ENCODE results near the gene LRIF1.
"Not testable (repeated sequence)": the region's sequence is repeated elsewhere in the genome, so short reads cannot be mapped to it uniquely, and the experiment has no call there.

LRIF1 gene

GRCh38 chr1:110961902-110962301 is 1.8 kb downstream of the LRIF1 start:
- Mint-ChIP-seq H3K36me3 (peaks cover 24% of the 10 kb centered on the region), H3K9me3 (ENCODE audit: low read depth) (peaks cover 27% of the 10 kb centered on the region), H3K27me3 (no peaks in the 10 kb centered on the region), H3K27ac (no peak overlapping the region), H3K4me1 (ENCODE audit: low read depth) (peaks cover 44% of the 10 kb centered on the region), H3K4me3 (no peak overlapping the region)

GRCh38 chr1:110960777-110961420 is 2.8 kb downstream of the LRIF1 start:
- Mint-ChIP-seq H3K9me3 (ENCODE audit: low read depth) (peaks cover 27% of the 10 kb centered on the region), H3K27ac (no peak overlapping the region), H3K36me3 (peaks cover 24% of the 10 kb centered on the region), H3K4me1 (ENCODE audit: low read depth) (peaks cover 44% of the 10 kb centered on the region), H3K27me3 (no peaks in the 10 kb centered on the region), H3K4me3 (peak overlapping the region; percentile 22)

GRCh38 chr1:110957798-110958197 is 5.9 kb downstream of the LRIF1 start:
- H3K4me3 Mint-ChIP-seq = no peak overlapping the region
- peaks cover 23% of the 10 kb centered on the region for H3K36me3 Mint-ChIP-seq
- peaks cover 26% of the 10 kb centered on the region for H3K9me3 Mint-ChIP-seq (ENCODE audit: low read depth)
- H3K27ac Mint-ChIP-seq = no peak overlapping the region
- H3K27me3 Mint-ChIP-seq = no peaks in the 10 kb centered on the region
- H3K4me1 Mint-ChIP-seq (ENCODE audit: low read depth) = peaks cover 24% of the 10 kb centered on the region

- H3K27ac Mint-ChIP-seq = no peak overlapping the region
- H3K36me3 Mint-ChIP-seq = peaks cover 30% of the 10 kb centered on the region
- H3K27me3 Mint-ChIP-seq = no peaks in the 10 kb centered on the region
- peaks cover 26% of the 10 kb centered on the region for H3K9me3 Mint-ChIP-seq (ENCODE audit: low read depth)
- H3K4me1 Mint-ChIP-seq (ENCODE audit: low read depth) = peaks cover 15% of the 10 kb centered on the region
- no peak overlapping the region for H3K4me3 Mint-ChIP-seq
These were observed 7.1 kb downstream of the LRIF1 start for GRCh38 chr1:110956586-110956985.

GRCh38 chr1:110953031-110953430 is 10.7 kb downstream of the LRIF1 start:
- H3K36me3 Mint-ChIP-seq = peaks cover 40% of the 10 kb centered on the region
- H3K4me3 Mint-ChIP-seq = no peak overlapping the region
- peaks cover 29% of the 10 kb centered on the region for H3K9me3 Mint-ChIP-seq (ENCODE audit: low read depth)
- H3K4me1 Mint-ChIP-seq (ENCODE audit: low read depth) = no peaks in the 10 kb centered on the region
- H3K27me3 Mint-ChIP-seq = no peaks in the 10 kb centered on the region
- H3K27ac Mint-ChIP-seq = no peak overlapping the region

GRCh38 chr1:110952031-110952430 is 11.7 kb downstream of the LRIF1 start:
- Mint-ChIP-seq H3K4me3 (no peak overlapping the region), H3K27ac (no peak overlapping the region), H3K9me3 (ENCODE audit: low read depth) (peaks cover 30% of the 10 kb centered on the region), H3K27me3 (no peaks in the 10 kb centered on the region), H3K36me3 (peaks cover 45% of the 10 kb centered on the region), H3K4me1 (ENCODE audit: low read depth) (no peaks in the 10 kb centered on the region)

GRCh38 chr1:110951161-110951560 is 12.6 kb downstream of the LRIF1 start:
- no peaks in the 10 kb centered on the region for H3K27me3 Mint-ChIP-seq
- H3K4me3 Mint-ChIP-seq = no peak overlapping the region
- H3K4me1 Mint-ChIP-seq (ENCODE audit: low read depth) = no peaks in the 10 kb centered on the region
- peaks cover 30% of the 10 kb centered on the region for H3K9me3 Mint-ChIP-seq (ENCODE audit: low read depth)
- H3K27ac Mint-ChIP-seq = no peak overlapping the region
- H3K36me3 Mint-ChIP-seq = peaks cover 50% of the 10 kb centered on the region

GRCh38 chr1:110948038-110948810 is 15.5 kb downstream of the LRIF1 start:
- Mint-ChIP-seq H3K36me3 (peaks cover 52% of the 10 kb centered on the region), H3K27ac (no peak overlapping the region), H3K4me1 (ENCODE audit: low read depth) (no peaks in the 10 kb centered on the region), H3K27me3 (no peaks in the 10 kb centered on the region), H3K9me3 (ENCODE audit: low read depth) (peaks cover 27% of the 10 kb centered on the region), H3K4me3 (no peak overlapping the region)

GRCh38 chr1:110945626-110946025 is 18.1 kb downstream of the LRIF1 start:
- Mint-ChIP-seq H3K4me3 (no peak overlapping the region), H3K9me3 (ENCODE audit: low read depth) (peaks cover 20% of the 10 kb centered on the region), H3K36me3 (peaks cover 35% of the 10 kb centered on the region), H3K27ac (no peak overlapping the region), H3K4me1 (ENCODE audit: low read depth) (no peaks in the 10 kb centered on the region), H3K27me3 (no peaks in the 10 kb centered on the region)

GRCh38 chr1:110944806-110945205 is 18.9 kb downstream of the LRIF1 start:
- H3K36me3 Mint-ChIP-seq = peaks cover 30% of the 10 kb centered on the region
- no peaks in the 10 kb centered on the region for H3K4me1 Mint-ChIP-seq (ENCODE audit: low read depth)
- H3K27me3 Mint-ChIP-seq = no peaks in the 10 kb centered on the region
- H3K4me3 Mint-ChIP-seq = no peak overlapping the region
- no peak overlapping the region for H3K27ac Mint-ChIP-seq
- peaks cover 18% of the 10 kb centered on the region for H3K9me3 Mint-ChIP-seq (ENCODE audit: low read depth)

- Mint-ChIP-seq H3K36me3 (peaks cover 22% of the 10 kb centered on the region), H3K4me3 (no peak overlapping the region), H3K27me3 (no peaks in the 10 kb centered on the region), H3K9me3 (ENCODE audit: low read depth) (peaks cover 31% of the 10 kb centered on the region), H3K27ac (no peak overlapping the region), H3K4me1 (ENCODE audit: low read depth) (no peaks in the 10 kb centered on the region)
These were observed 27.2 kb downstream of the LRIF1 start for GRCh38 chr1:110936567-110936966.

- not testable (repeated sequence) for H3K4me1 Mint-ChIP-seq (ENCODE audit: low read depth); H3K4me3 Mint-ChIP-seq; H3K27ac Mint-ChIP-seq; H3K27me3 Mint-ChIP-seq
- Mint-ChIP-seq H3K9me3 (ENCODE audit: low read depth) (peaks cover 26% of the 10 kb centered on the region), H3K36me3 (peaks cover 18% of the 10 kb centered on the region)
These were observed 32.6 kb downstream of the LRIF1 start for GRCh38 chr1:110931097-110931496.

- H3K4me3 Mint-ChIP-seq = no peak overlapping the region
- no peaks in the 10 kb centered on the region for H3K4me1 Mint-ChIP-seq (ENCODE audit: low read depth)
- H3K36me3 Mint-ChIP-seq = peaks cover 12% of the 10 kb centered on the region
- no peaks in the 10 kb centered on the region for H3K27me3 Mint-ChIP-seq
- no peak overlapping the region for H3K27ac Mint-ChIP-seq
- peaks cover 17% of the 10 kb centered on the region for H3K9me3 Mint-ChIP-seq (ENCODE audit: low read depth)
These were observed 34.8 kb downstream of the LRIF1 start for GRCh38 chr1:110928904-110929303.

- Mint-ChIP-seq H3K27ac (no peak overlapping the region), H3K4me1 (ENCODE audit: low read depth) (no peaks in the 10 kb centered on the region), H3K4me3 (no peak overlapping the region), H3K9me3 (ENCODE audit: low read depth) (peaks cover 17% of the 10 kb centered on the region), H3K36me3 (peaks cover 14% of the 10 kb centered on the region), H3K27me3 (no peaks in the 10 kb centered on the region)
These were observed 35.5 kb downstream of the LRIF1 start for GRCh38 chr1:110928191-110928590.

GRCh38 chr1:110927484-110928075 is 36.1 kb downstream of the LRIF1 start:
- no peak overlapping the region for H3K4me3 Mint-ChIP-seq
- H3K4me1 Mint-ChIP-seq (ENCODE audit: low read depth) = no peaks in the 10 kb centered on the region
- no peaks in the 10 kb centered on the region for H3K27me3 Mint-ChIP-seq
- H3K9me3 Mint-ChIP-seq (ENCODE audit: low read depth) = peaks cover 20% of the 10 kb centered on the region
- peaks cover 17% of the 10 kb centered on the region for H3K36me3 Mint-ChIP-seq
- H3K27ac Mint-ChIP-seq = no peak overlapping the region

Measured in activated naive CD8-positive, alpha-beta T cell (primary cell).